HT1080 (cell line): Measurements from ENCODE around the gene NXPE4. TPM values are rescaled to one million over a fixed set of nuclear protein-coding genes. Genes with fewer than 3 reads are reported as not detected.
"Not testable (repeated sequence)": the region's sequence is repeated elsewhere in the genome, so short reads cannot be mapped to it uniquely, and the experiment has no call there.

Experiments used
- DNase-seq: peaks from one replicate; pipeline ENCODE4 v3.0.0-alpha.2; 2015; ENCODE audit warnings: low read depth
- polyA plus RNA-seq, 2 experiments: library from polyadenylated mRNA; depleted of rRNA; stranded (reverse); fragments of >200 nt; gene quantifications; 2 replicates each; pipeline ENCODE4 v1.2.3, GENCODE V29; 2015
- total RNA-seq: library from RNA; depleted of rRNA; stranded (reverse); fragments of >200 nt; shearing (Covaris generic); gene quantifications from 2 replicates; pipeline ENCODE4 v1.2.3, GENCODE V29; 2014; rRNA removed

The NXPE4 gene
- not detected in 2 replicates for total RNA-seq
- polyA plus RNA-seq (2015; cell fraction: cytosol; rRNA removed), result 0.06 TPM in 1 of 2 replicates, not detected in the other
- 0.07 TPM in 1 of 2 replicates, not detected in the other for polyA plus RNA-seq (2015; cell fraction: nucleus; rRNA removed)

- DNase-seq, result no peak
Measured at GRCh38 chr11:114595571-114595970, at the start of gene NXPE4. Gene NXPE4 (minus strand): TSS chr11:114595786. CDS start chr11:114594759, 1,027 bp downstream.

DNA sequence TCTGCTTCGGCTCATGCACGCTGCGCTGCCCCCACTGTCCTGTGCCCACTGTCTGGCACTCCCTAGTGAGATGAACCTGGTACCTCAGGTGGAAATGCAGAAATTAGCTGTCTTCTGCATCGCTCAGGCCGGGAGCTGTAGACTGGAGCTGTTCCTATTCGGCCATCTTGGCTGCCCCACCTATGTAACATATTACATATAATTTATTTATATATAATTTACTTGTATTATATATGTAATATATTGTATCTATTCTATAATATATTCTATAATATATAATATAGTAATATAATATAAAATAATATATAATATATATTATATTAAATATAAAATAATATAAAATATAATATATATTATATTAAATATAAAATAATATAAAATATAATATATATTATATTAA, 43.9 kb upstream of the NXPE4 start:
- DNase-seq, result not testable (repeated sequence)

- not testable (repeated sequence) for DNase-seq
Measured at GRCh38 chr11:114631445-114631965, 35.9 kb upstream of the NXPE4 start.

DNA sequence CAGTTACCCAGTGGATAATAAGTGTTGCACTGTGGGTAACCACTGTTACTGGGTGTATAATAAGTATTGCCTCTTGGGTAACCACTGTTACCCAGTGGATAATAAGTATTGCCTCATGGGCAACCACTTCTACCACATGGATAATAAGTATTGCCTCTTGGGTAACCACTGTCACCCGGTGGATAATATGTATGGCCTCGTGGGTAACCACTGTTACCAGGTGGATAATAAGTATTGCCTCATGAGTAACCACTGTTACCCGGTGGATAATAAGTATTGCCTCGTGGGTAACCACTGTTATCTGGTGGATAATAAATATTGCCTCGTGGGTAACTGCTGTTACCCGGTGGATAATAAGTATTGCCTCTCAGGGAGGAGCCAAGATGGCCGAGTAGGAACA, 29.7 kb upstream of the NXPE4 start:
- DNase-seq, result no peak

DNA sequence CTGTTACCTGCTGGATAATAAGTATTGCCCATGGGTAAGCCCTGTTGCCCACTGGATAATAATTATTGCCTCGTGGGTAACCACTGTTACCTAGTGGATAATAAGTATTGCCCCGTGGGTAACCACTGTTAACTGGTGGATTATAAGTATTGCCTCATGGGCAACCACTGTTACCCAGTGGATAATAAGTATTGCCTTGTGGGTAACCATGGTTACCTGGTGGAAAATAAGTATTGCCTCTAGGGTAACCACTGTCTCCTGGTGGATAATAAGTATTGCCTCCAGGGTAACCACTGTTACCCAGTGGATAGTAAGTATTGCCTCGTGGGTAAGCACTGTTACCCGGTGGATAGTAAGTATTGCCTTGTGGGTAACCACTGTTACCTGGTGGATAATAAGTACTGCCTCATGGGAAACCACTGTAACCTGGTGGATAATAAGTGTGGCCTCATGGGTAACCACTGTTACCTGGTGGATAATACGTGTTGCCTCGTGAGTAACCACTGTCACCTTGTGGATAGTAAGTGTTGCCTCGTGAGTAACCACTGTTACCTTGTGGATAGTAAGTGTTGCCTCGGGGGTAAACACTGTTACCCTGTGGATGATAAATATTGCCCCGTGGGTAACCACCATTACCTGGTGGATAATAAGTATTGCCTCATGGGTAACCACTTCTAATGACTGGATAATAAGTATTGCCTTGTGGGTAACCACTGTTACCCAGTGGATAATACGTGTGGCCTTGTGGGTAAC, 29.0 kb upstream of the NXPE4 start:
- DNase-seq, result no peak

DNA sequence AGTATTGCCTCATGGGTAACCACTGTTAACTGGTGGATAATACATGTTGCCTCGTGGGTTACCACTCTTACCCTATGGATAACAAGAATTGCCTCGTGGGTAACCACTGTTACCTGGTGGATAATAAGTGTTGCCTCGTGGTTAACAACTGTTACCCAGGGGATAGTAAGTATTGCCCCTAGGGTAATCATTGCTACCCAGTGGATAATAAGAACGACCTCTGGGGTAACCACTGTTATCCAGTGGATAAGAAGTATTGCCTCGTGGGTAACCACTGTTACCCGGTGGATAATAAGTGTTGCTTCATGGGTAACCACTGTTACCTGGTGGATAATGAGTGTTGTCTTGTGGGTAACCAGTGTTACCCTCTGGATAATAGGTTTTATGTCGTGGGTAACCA, 28.1 kb upstream of the NXPE4 start:
- DNase-seq, result no peak

DNA sequence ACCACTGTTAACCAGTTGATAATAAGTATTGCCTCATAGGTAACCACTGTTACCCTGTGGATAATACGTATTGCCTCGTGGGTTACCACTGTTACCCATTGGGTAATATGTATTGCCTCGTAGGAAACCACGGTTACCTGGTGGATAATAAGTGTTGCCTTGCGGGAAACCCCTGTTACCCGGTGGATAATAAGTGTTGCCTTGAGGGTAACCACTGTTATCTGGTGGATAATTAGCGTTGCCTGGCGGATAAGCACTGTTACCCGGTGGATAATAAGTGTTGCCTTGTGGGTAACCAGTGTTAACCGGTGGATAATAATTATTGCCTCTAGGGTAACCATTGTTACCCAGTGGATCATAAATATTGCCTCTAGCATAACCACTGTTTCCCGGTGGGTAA, 27.3 kb upstream of the NXPE4 start:
- DNase-seq, result no peak

DNA sequence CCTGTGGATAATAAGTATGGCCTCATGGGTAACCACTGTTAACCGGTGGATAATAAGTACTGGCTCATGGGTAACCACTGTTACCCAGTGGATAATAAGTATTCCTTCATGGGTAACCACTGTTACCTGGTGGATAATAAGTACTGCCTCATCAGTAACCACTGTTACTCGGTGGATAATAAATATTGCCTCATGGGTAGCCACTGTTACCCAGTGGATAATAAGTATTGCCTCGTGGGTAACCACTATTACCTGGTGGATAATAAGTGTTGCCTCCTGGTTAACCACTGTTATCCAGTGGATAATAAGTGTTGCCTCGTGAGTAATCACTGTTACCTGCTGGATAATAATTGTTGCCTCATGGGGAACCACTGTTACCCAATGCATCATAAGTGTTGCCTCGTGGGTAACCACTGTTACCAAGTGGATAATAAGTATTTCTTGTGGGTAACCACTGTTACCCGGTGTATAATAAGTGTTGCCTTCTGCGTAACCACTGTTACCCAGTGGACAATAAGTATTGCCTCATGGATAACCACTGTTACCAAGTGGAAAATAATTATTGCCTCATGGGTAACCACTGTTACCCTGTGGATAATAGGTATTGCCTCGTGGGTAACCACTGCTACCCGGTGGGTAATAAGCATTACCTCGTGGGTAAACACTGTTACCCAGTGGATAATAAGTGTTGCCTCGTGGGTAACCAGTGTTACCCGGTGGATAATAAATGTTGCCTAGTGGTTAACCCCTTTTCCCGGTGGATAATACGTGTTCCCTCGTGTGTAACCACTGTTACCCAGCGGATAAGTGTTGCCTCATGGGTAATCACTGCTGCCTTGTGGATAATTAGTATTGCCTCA, 26.6 kb upstream of the NXPE4 start:
- DNase-seq, result no peak

DNA sequence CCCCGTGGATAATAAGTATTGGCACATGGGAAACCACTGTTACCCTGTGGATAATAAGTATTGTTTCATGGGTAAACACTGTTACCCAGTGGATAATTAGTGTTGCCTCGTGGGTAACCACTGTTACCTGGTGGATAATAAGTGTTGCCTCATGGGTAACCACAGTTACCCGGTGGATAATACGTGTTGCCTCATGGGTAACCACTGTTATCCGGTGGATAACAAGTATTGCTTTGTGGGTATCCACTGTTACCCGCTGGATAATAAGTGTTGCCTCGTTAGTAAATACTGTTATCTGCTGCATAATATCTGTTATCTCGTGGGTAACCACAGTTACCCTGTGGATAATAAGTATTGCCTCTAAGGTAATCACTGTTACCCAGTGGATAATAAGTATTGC, 25.5 kb upstream of the NXPE4 start:
- no peak for DNase-seq

GRCh38 chr11:114619659-114620173, 24.1 kb upstream of the NXPE4 start:
- no peak for DNase-seq

GRCh38 chr11:114618139-114618538, 22.6 kb upstream of the NXPE4 start:
- DNase-seq, result no peak

DNA sequence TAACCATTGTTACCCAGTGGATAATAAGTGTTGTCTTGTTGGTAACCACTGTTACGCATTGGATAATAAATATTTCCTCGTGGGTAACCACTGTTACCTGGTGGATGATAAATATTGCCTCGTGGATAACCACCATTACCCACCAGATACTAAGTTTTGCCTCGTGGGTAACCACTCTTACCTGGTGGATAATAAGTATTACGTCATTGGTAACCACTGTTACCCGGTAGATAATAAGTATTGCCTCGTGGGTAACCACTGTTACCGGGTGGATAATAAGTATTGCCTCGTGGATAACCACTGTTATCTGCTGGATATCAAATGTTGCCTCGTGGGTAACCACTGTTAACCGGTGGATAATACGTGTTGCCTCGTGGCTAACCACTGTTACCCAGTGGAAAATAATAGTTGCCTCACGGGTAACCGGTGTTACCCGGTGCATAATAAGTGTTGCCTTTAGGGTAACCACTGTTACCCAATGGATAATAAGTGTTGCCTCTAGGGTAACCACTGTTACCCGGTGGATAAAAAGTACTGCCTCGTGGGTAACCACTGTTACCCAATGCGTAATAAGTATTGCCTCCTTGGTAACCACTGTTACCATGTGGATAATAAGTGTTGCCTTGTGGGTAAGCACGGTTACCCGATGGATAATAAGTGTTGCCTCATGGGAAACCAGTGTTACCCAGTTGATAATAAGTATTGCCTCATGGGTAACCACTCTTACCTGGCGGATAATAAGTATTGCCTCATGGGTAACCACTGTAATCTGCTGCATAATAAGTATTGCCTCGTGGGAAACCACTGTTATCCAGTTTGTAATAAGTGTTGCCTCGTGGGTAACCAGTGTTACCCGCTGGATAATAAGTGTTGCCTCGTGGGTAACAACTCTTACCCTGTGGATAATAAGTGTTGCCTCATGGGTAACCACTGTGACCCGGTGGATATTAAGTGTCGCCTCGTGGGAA, 21.9 kb upstream of the NXPE4 start:
- DNase-seq, result no peak

DNA sequence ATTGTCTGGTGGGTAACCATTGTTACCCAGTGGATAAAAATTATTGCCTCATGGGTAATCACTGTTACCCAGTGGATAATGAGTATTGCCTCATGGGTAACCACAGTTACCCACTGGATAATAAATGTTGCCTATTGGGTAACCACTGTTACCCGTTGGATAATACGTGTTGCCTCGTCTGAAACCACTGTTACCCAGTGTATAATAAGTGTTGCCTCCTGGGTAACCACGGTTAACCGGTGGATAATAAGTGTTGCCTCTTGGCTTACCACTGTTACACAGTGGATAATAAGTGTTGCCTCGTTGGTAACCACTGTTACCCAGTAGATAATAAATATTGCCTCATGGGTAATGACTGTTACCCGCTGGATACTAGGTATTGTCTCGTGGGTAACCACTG, 20.9 kb upstream of the NXPE4 start:
- DNase-seq, result no peak

- no peak for DNase-seq
Measured at GRCh38 chr11:114615448-114616361, 20.1 kb upstream of the NXPE4 start.

GRCh38 chr11:114614127-114614720, 18.6 kb upstream of the NXPE4 start:
- DNase-seq, result no peak

DNA sequence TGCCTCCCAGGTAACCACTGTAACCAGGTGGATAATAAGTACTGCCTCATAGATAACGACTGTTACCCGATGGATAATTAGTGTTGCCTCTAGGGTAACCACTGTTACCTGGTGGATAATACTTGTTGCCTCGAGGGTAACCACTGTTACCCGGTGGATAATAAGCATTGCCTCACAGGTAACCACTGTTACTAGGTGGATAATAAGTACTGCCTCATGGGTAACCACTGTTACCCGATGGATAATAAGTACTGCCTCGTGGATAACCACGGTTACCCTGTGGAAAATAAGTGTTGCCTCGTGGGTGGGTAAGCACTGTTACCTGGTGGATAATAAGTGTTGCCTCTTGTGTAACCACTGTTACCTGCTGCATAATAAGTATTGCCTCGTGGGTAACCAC, 17.5 kb upstream of the NXPE4 start:
- DNase-seq, result not testable (repeated sequence)

- DNase-seq, result no peak
Measured at GRCh38 chr11:114612686-114613085, 17.1 kb upstream of the NXPE4 start.

- DNase-seq, result not testable (repeated sequence)
Measured at GRCh38 chr11:114612199-114612598, 16.6 kb upstream of the NXPE4 start.
